A673 (cell line): Measurements from ENCODE around the gene TEC.

ENCODE experiments used
- CTCF ChIP-seq: fragments of 300-800, 200-600 bp; sonication (generic); conservative IDR thresholded peaks from 2 replicates; pipeline ENCODE4 v1.5.1; 2017; ENCODE audit warnings: low read depth, mild to moderate bottlenecking, antibody characterized with exemption, low read length, moderate library complexity, mixed read lengths
- EZH2 ChIP-seq: fragments of 200-600 bp; sonication (generic); IDR thresholded peaks from 2 replicates; pipeline ENCODE4 v1.6.1; 2017; ENCODE audit warnings: borderline replicate concordance, low read depth, mild to moderate bottlenecking, mixed read lengths, antibody characterized with exemption, low read length; ENCODE audit not compliant: poor library complexity, severe bottlenecking

GRCh38 chr4:48215977-48216376 lies 53.7 kb downstream of the TEC start:
- TF ChIP-seq CTCF (no peak), EZH2 (no peak)
